T47D (cell line): Measurements from ENCODE around the gene UPB1.
A peak's percentile ranks its signal among the peaks of the same experiment; 100 is the strongest.

Source experiments
- DNase-seq, 2 experiments: peaks; one replicate each; pipeline versions ENCODE4 v3.0.0 to v3.0.0-alpha.2; 2011 to 2012; ENCODE audit warnings: low read depth in 1 of 2, low spot score in 1 of 2
- JUND ChIP-seq: IDR thresholded peaks from 2 replicates; pipeline ENCODE4 v1.6.1; 2012; ENCODE audit warnings: low read depth
- in situ Hi-C: cut with HindIII; loops from 2 replicates; pipeline ENCODE4 v1.10.0; 2016; ENCODE audit warnings: low sequenced_read_pairs, low pct_unique_long_range_greater_than_20kb

The UPB1 gene

GRCh38 chr22:24553597-24554312 is 58.6 kb downstream of the UPB1 start:
- no peak for DNase-seq
- TF ChIP-seq JUND: no peak
- in situ Hi-C loops: no loop called here

- no peak for TF ChIP-seq JUND
- in situ Hi-C loops: no loop called here
Measured at GRCh38 chr22:24554313-24555164, 59.4 kb downstream of the UPB1 start, which contains the start of gene GUCD1. TSS of gene GUCD1 (minus strand) at chr22:24555138. CDS start at chr22:24554991, 147 bp downstream.

GRCh38 chr22:24555165-24556039 is 60.3 kb downstream of the UPB1 start, which contains the start of gene SNRPD3:
TSS of gene SNRPD3 (plus strand) at chr22:24555999. CDS start at chr22:24557675, 1,676 bp downstream.
- peak; percentile 88 to 98 for DNase-seq
- no peak for TF ChIP-seq JUND
- in situ Hi-C loops: no loop called here

More at GRCh38 chr22:24554313-24555164, 59.4 kb downstream of the UPB1 start, which contains the start of gene GUCD1:
- peak in 1 of 2 experiments; percentile 18 for DNase-seq

- no peak for DNase-seq
- in situ Hi-C loops: no loop called here
- no peak for TF ChIP-seq JUND
Measured at GRCh38 chr22:24559471-24559870, 64.3 kb downstream of the UPB1 start.

GRCh38 chr22:24563246-24563645 is 68.1 kb downstream of the UPB1 start:
- in situ Hi-C loops: no loop called here
- no peak for DNase-seq
- no peak for TF ChIP-seq JUND

GRCh38 chr22:24564376-24565058 is 69.4 kb downstream of the UPB1 start:
- in situ Hi-C loops: no loop called here
- TF ChIP-seq JUND: no peak
- DNase-seq: no peak

GRCh38 chr22:24565077-24565476 is 69.9 kb downstream of the UPB1 start:
- no peak for DNase-seq
- in situ Hi-C loops: no loop called here
- TF ChIP-seq JUND: no peak

- in situ Hi-C loops: no loop called here
- no peak for DNase-seq
Measured at GRCh38 chr22:24566899-24567511, 71.9 kb downstream of the UPB1 start.

GRCh38 chr22:24567668-24568067 is 72.5 kb downstream of the UPB1 start:
- DNase-seq: no peak

More at GRCh38 chr22:24566899-24567511, 71.9 kb downstream of the UPB1 start:
- TF ChIP-seq JUND: no peak

GRCh38 chr22:24571266-24571665 is 76.1 kb downstream of the UPB1 start:
- in situ Hi-C loops: no loop called here
- no peak for TF ChIP-seq JUND

More at GRCh38 chr22:24567668-24568067, 72.5 kb downstream of the UPB1 start:
- TF ChIP-seq JUND: no peak
- in situ Hi-C loops: no loop called here

GRCh38 chr22:24576778-24577177 is 81.6 kb downstream of the UPB1 start:
- no peak for DNase-seq
- no peak for TF ChIP-seq JUND
- in situ Hi-C loops: no loop called here

More at GRCh38 chr22:24571266-24571665, 76.1 kb downstream of the UPB1 start:
- no peak for DNase-seq
